Left colon (tissue), 2 donors: ENCODE measurements around the gene ADORA2B. TPM values are rescaled to one million over a fixed set of nuclear protein-coding genes. Genes with fewer than 3 reads are reported as not detected.

ENCODE experiments used
- ATAC-seq: fragments of 200-7000 bp; cut with Tn5 transposase; one replicate; pipeline ENCODE4 v1.9.1; 2020; ENCODE audit warnings: mild to moderate bottlenecking, moderate library complexity
- DNase-seq, 2 donors: peaks; one replicate each; pipeline ENCODE4 v3.0.0-alpha.2; 2020
- intact Hi-C, 2 donors: fragments of 100-400 bp; cut with DNase I in 1 of 2; cut with micrococcal nuclease in 1 of 2; formaldehyde crosslinking; loops; one replicate each; pipeline versions ENCODE4 v1.11.2 to v1.14.0; 2022; cut with DNase I, micrococcal nuclease
- total RNA-seq, 2 donors: library from RNA; stranded (reverse); fragmentation: NEBNext Ultra II Directional; extraction: Animal tissue kit (Norgen Biotek cat#: 25700); gene quantifications; one replicate each; pipeline ENCODE4 v1.2.1, GENCODE V29; 2021
- donor health status: DM: no; HTN: no; CAD: no.
- donor health status: DM: yes; HTN: yes; CAD: no.

ADORA2B gene
- total RNA-seq, 2 donors from 2014 or later, result 28.6 to 31.4 TPM

GRCh38 chr17:16005636-16006035 is 60.7 kb downstream of the ADORA2B start:
- ATAC-seq (no peak), DNase-seq (no peak)
- intact Hi-C loops, result no loop called here

GRCh38 chr17:16007439-16007838 is 62.5 kb downstream of the ADORA2B start:
- intact Hi-C loops, result no loop called here
- no peak for DNase-seq
- ATAC-seq, result no peak

GRCh38 chr17:16013943-16014407 is 69.0 kb downstream of the ADORA2B start:
- no peak for DNase-seq
- intact Hi-C loops, result no loop called here
- peak; percentile 60 for ATAC-seq

GRCh38 chr17:16019347-16019746 is 74.4 kb downstream of the ADORA2B start:
- ATAC-seq (no peak), DNase-seq (no peak)
- intact Hi-C loops, result no loop called here

- ATAC-seq (no peak), DNase-seq (no peak)
- intact Hi-C loops, result no loop called here
Measured at GRCh38 chr17:16023881-16024280, 79.0 kb downstream of the ADORA2B start.

- no peak for ATAC-seq
- DNase-seq, result no peak
- intact Hi-C loops, result no loop called here
Measured at GRCh38 chr17:16025202-16025601, 80.3 kb downstream of the ADORA2B start.

Other genes starting within 250 kb of the ADORA2B start
- 1 to 10 TPM; 6.4 to 10.0 TPM for gene ZNF286A, start 245.4 kb upstream of the ADORA2B start, total RNA-seq
- not detected for gene TBC1D26, start 212.8 kb upstream of the ADORA2B start, total RNA-seq
- gene ZSWIM7, start 54.6 kb downstream of the ADORA2B start, total RNA-seq, result 10 to 100 TPM; 22.4 to 23.5 TPM
- gene TTC19, start 54.7 kb downstream of the ADORA2B start, total RNA-seq, result 10 to 100 TPM; 50.7 to 53.6 TPM